SU-DHL-6 (cell line): ENCODE data around the gene RANBP9.

Experiments used
- H2AFZ ChIP-seq: fragments of 200-600 bp; sonication (generic); 2 replicates; pipeline ENCODE4 v1.6.1; 2014; ENCODE audit warnings: low read depth, mild to moderate bottlenecking, moderate library complexity, mixed read lengths, antibody characterized with exemption, low read length; ENCODE audit not compliant: severe bottlenecking
- H3F3A ChIP-seq: fragments of 200-600 bp; shearing (Covaris generic); 2 replicates; pipeline ENCODE4 v1.6.0; 2016; ENCODE audit warnings: antibody characterized with exemption, mild to moderate bottlenecking; ENCODE audit not compliant: insufficient read depth
- H3K27ac ChIP-seq: fragments of 200-600 bp; sonication (generic); 2 replicates; pipeline ENCODE4 v1.5.1; 2016; ENCODE audit warnings: low read depth, mild to moderate bottlenecking, low read length, moderate library complexity, mixed read lengths
- H3K27me3 ChIP-seq: fragments of 200-600 bp; sonication (generic), shearing (Covaris generic); 2 replicates; pipeline ENCODE4 v1.6.0; 2014; ENCODE audit warnings: mild to moderate bottlenecking, low read length
- H3K36me3 ChIP-seq: fragments of 200-600 bp; sonication (generic); 2 replicates; pipeline ENCODE4 v1.6.1; 2014; ENCODE audit warnings: mild to moderate bottlenecking, low read length, mixed read lengths
- H3K4me2 ChIP-seq: fragments of 300-600, 200-600 bp; shearing (Covaris generic), sonication (generic); 2 replicates; pipeline ENCODE4 v1.6.0; 2014; ENCODE audit warnings: low read length, low read depth, mild to moderate bottlenecking; ENCODE audit not compliant: poor library complexity, severe bottlenecking
- H3K4me3 ChIP-seq: fragments of 200-600 bp; sonication (generic); 2 replicates; pipeline ENCODE4 v1.5.1; 2014; ENCODE audit warnings: antibody characterized with exemption, low read length, mild to moderate bottlenecking, mixed read lengths; ENCODE audit not compliant: insufficient read depth, poor library complexity, severe bottlenecking
- H3K79me2 ChIP-seq: fragments of 200-600 bp; sonication (generic); 2 replicates; pipeline ENCODE4 v1.6.1; 2014; ENCODE audit warnings: mild to moderate bottlenecking, low read length, moderate library complexity; ENCODE audit not compliant: insufficient read depth
- H3K9ac ChIP-seq: fragments of 200-600 bp; sonication (generic); 2 replicates; pipeline ENCODE4 v1.7.0; 2014; ENCODE audit warnings: mild to moderate bottlenecking, low read length
- H3K9me2 ChIP-seq: fragments of 200-600 bp; sonication (generic); replicated peaks from 2 replicates; pipeline ENCODE4 v1.6.1; 2014; ENCODE audit warnings: low read length; ENCODE audit not compliant: insufficient read depth
- H3K9me3 ChIP-seq: fragments of 200-600 bp; sonication (generic); 2 replicates; pipeline ENCODE4 v1.6.1; 2014; ENCODE audit warnings: low read length, mixed read lengths; ENCODE audit not compliant: insufficient read depth
- H4K20me1 ChIP-seq: fragments of 200-600 bp; sonication (generic); 2 replicates; pipeline ENCODE4 v1.6.1; 2014; ENCODE audit warnings: low read depth, mild to moderate bottlenecking, antibody characterized with exemption, low read length, moderate library complexity, mixed read lengths
- CTCF ChIP-seq: fragments of 200-600 bp; sonication (generic); IDR thresholded peaks from one replicate; pipeline ENCODE4 v1.5.1; 2017; ENCODE audit warnings: antibody characterized with exemption, mild to moderate bottlenecking, low read length, moderate library complexity; ENCODE audit not compliant: insufficient read depth, poor library complexity, severe bottlenecking

Gene RANBP9

GRCh38 chr6:13572240-13572639, 139.4 kb downstream of the RANBP9 start:
- H3K4me2 ChIP-seq: no peak overlapping the region
- H3K9ac ChIP-seq: no peak overlapping the region
- H3K27me3 ChIP-seq: no peaks in the 10 kb centered on the region
- no peak overlapping the region for H3K4me3 ChIP-seq
- H3K79me2 ChIP-seq: peaks cover 8% of the 10 kb centered on the region
- H3F3A ChIP-seq: peaks cover 27% of the 10 kb centered on the region
- no peaks in the 10 kb centered on the region; the same call in 1 of the 2 replicates for H4K20me1 ChIP-seq
- no peak overlapping the region for H2AFZ ChIP-seq
- no peaks in the 10 kb centered on the region for H3K36me3 ChIP-seq
- no peaks in the 10 kb centered on the region for H3K9me3 ChIP-seq
- no peak for TF ChIP-seq CTCF
- H3K9me2 ChIP-seq: no peaks in the 10 kb centered on the region
- H3K27ac ChIP-seq: no peak overlapping the region
